Epithelial cell of proximal tubule (primary cell): ENCODE data around the gene RAE1. TPM values are rescaled to one million over a fixed set of nuclear protein-coding genes. Genes with fewer than 3 reads are reported as not detected.

Experiments used
- DNase-seq: peaks from one replicate; pipeline ENCODE4 v3.0.0-alpha.2; 2011; ENCODE audit warnings: low read depth
- H3K4me3 ChIP-seq: 2 replicates; pipeline ENCODE4 v1.5.1; 2011; ENCODE audit warnings: low read depth, mild to moderate bottlenecking, low read length
- total RNA-seq: library from RNA; depleted of rRNA; stranded (reverse); fragments of >200 nt; gene quantifications from 2 replicates; pipeline ENCODE4 v1.2.3, GENCODE V29; 2015
- TF ChIP-seq, protein P1 (sequence below): conservative IDR thresholded peaks from 2 replicates; pipeline ENCODE4 v1.5.1; 2012; ENCODE audit warnings: low read depth, mild to moderate bottlenecking, low read length

Gene RAE1
- total RNA-seq, 1 donor from 2014 or later = 74.3 TPM

- DNase-seq = no peak
These were observed 70.5 kb downstream of the RAE1 start for GRCh38 chr20:57421253-57422220.

GRCh38 chr20:57422254-57422653 lies 71.2 kb downstream of the RAE1 start:
- no peak overlapping the region for H3K4me3 ChIP-seq
- TF ChIP-seq, protein P1, sequence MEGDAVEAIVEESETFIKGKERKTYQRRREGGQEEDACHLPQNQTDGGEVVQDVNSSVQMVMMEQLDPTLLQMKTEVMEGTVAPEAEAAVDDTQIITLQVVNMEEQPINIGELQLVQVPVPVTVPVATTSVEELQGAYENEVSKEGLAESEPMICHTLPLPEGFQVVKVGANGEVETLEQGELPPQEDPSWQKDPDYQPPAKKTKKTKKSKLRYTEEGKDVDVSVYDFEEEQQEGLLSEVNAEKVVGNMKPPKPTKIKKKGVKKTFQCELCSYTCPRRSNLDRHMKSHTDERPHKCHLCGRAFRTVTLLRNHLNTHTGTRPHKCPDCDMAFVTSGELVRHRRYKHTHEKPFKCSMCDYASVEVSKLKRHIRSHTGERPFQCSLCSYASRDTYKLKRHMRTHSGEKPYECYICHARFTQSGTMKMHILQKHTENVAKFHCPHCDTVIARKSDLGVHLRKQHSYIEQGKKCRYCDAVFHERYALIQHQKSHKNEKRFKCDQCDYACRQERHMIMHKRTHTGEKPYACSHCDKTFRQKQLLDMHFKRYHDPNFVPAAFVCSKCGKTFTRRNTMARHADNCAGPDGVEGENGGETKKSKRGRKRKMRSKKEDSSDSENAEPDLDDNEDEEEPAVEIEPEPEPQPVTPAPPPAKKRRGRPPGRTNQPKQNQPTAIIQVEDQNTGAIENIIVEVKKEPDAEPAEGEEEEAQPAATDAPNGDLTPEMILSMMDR = no peak
- no peak for DNase-seq

More at GRCh38 chr20:57421253-57422220, 70.5 kb downstream of the RAE1 start:
- TF ChIP-seq, protein P1 = no peak
- H3K4me3 ChIP-seq = no peak overlapping the region

DNA sequence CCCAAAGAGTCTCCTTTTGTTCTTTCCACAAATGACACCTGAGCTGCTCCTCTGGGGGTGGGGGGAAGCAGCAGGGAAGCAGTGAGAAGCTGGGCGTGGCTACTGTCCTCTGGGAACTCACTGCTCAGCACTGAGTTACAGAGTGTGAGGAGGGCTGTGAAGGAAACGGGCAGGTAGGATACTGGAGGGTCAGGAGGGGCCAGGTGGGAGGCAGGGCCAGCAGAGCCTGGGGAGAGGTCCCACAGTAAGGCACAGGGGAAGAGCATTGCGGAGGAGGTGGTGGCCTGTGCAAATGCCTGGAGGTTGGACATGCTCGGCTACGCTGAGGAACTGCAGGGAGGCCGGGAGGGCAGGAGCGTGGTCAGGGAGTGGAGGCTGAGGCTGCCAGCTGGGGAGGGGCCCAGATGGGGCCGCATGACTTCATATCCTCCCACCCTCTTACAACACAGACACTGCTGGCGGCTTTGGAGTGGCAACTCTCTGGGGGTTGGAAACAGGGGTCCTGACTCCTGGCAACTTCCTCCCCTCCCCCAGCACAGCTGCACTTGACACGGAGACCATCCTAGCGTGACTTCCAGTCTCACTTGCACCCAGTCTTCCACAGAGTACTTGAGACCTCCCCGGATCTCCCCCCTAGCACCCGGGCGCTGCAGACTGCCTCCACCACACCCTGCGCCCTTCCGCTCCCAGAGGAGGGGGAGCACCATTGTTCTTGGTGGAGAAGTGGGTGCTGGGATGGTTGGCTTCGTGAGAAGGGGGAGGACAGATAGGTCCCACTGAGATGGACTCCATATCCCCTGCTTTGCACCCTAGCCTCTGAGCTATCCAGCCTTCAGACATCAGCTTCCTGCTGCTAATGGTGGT lies 74.3 kb downstream of the RAE1 start:
- TF ChIP-seq, protein P1 = no peak
- no peak for DNase-seq
- no peak overlapping the region for H3K4me3 ChIP-seq

DNA sequence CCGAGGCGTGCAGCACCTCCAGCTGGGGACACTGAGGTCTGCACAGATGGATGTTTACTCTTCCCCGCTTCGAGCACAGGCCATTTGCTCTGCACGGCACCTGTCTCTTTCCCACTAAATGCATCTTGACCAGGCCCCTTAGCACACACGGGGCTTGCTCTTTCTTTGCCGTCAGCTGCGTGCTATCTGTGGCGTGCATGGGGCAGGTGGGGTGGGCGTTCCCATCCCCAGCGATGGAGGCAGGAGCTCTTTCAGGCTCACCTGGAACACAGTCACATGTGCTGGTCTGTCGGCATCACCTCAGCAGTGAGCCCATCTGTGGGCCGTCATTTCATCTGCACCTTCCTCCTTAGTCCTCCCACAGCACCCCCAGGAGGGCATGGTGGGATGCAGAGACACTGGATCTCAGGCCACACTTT lies 75.2 kb downstream of the RAE1 start:
- TF ChIP-seq, protein P1 = no peak
- DNase-seq = no peak

GRCh38 chr20:57426831-57427230 lies 75.8 kb downstream of the RAE1 start:
- no peak for DNase-seq
- TF ChIP-seq, protein P1 = no peak
- no peak overlapping the region for H3K4me3 ChIP-seq

More for the DNA sequence above, 75.2 kb downstream of the RAE1 start:
- H3K4me3 ChIP-seq = no peak overlapping the region

GRCh38 chr20:57428324-57429158 lies 77.5 kb downstream of the RAE1 start:
- no peak overlapping the region for H3K4me3 ChIP-seq
- TF ChIP-seq, protein P1 = no peak
- DNase-seq = no peak
